Breast epithelium (tissue), 4 donors: Measurements from ENCODE around the gene MACROD2. TPM values are rescaled to one million over a fixed set of nuclear protein-coding genes. Genes with fewer than 3 reads are reported as not detected.

Experiments
- DNase-seq, 2 donors: peaks; one replicate each; pipeline ENCODE4 v3.0.0-alpha.2; 2019; ENCODE audit warnings: low spot score in 2 of 2
- H3K27ac ChIP-seq, 2 donors: fragments of 200-600 bp; sonication (generic) in 1 of 2; one replicate each; pipeline ENCODE4 v1.5.1; 2016 to 2019; ENCODE audit warnings: mild to moderate bottlenecking in 1 of 2
- H3K27me3 ChIP-seq, 2 donors: fragments of 200-600 bp; sonication (generic) in 1 of 2; one replicate each; pipeline versions ENCODE4 v1.5.1 to v1.6.0; 2017 to 2019; ENCODE audit warnings: control low read depth in 1 of 2, mild to moderate bottlenecking in 1 of 2
- H3K36me3 ChIP-seq: fragments of 200-600 bp; one replicate; pipeline ENCODE4 v1.5.1; 2019
- H3K4me1 ChIP-seq, 2 donors: fragments of 200-600 bp; sonication (generic); one replicate each; pipeline ENCODE4 v1.5.1; 2016 to 2019; ENCODE audit warnings: control low read depth in 1 of 2
- H3K4me3 ChIP-seq, 3 donors: fragments of 200-600 bp; sonication (generic); 1 replicate in 2 of 3; 2 replicates in 1 of 3; pipeline ENCODE4 v1.5.1; 2016 to 2019; ENCODE audit warnings: mild to moderate bottlenecking in 3 of 3, moderate library complexity in 2 of 3
- H3K9me3 ChIP-seq, 2 donors: fragments of 200-600 bp; sonication (generic) in 1 of 2; one replicate each; pipeline ENCODE4 v1.5.1; 2016 to 2019; ENCODE audit warnings: control low read depth in 1 of 2
- POLR2A ChIP-seq: fragments of 450-650 bp; IDR thresholded peaks from one replicate; pipeline ENCODE4 v1.6.1; 2016; ENCODE audit warnings: antibody characterized with exemption, mild to moderate bottlenecking, moderate library complexity
- POLR2AphosphoS5 ChIP-seq, 3 donors: sonication (generic); formaldehyde crosslinking; IDR thresholded peaks; one replicate each; pipeline ENCODE4 v1.6.1; 2017; ENCODE audit warnings: antibody characterized with exemption in 3 of 3
- intact Hi-C: fragments of 100-400 bp; cut with DNase I; formaldehyde crosslinking; loops from one replicate; pipeline ENCODE4 v1.15.1; 2023; ENCODE audit warnings: low total_unique reads
- total RNA-seq, 3 donors: library from RNA; depleted of rRNA; stranded (reverse); fragments of >200 nt; gene quantifications; one replicate each; pipeline ENCODE4 v1.1.0, GENCODE V29; 2016
- TF ChIP-seq, protein P1 (sequence below), 3 donors: fragments of 450-650 bp; IDR thresholded peaks; one replicate each; pipeline ENCODE4 v1.5.1; 2016 to 2017; ENCODE audit warnings: antibody characterized with exemption in 3 of 3, mild to moderate bottlenecking in 3 of 3, moderate library complexity in 3 of 3

The MACROD2 gene
- total RNA-seq, 3 donors from 2014 or later, result 6.7 to 26.8 (median 8.8) TPM

DNA sequence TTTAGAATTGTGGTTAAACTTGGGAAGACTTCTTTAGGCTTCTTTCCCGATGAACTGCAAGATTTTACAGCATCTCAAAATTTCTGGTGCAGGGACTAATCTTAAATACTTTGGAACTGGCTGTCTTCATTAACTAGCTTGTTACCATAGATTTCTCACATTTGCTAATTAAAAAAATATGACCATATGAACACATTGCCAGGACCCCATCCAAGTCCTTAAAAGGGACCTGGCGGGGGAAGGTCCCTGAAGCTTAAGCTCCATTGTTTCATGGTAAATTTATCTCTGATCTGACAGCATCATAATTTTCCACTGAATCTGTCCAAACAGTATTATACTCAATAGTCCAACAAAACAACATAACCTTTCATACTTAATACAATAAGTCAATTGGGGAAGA is 859.9 kb downstream of the MACROD2 start:
- H3K27ac ChIP-seq, result no peak overlapping the region
- no peaks in the 10 kb centered on the region for H3K9me3 ChIP-seq
- intact Hi-C loops, result no loop called here
- DNase-seq, result no peak
- no peaks in the 10 kb centered on the region for H3K36me3 ChIP-seq
- H3K27me3 ChIP-seq, result no peaks in the 10 kb centered on the region
- TF ChIP-seq, protein P1, sequence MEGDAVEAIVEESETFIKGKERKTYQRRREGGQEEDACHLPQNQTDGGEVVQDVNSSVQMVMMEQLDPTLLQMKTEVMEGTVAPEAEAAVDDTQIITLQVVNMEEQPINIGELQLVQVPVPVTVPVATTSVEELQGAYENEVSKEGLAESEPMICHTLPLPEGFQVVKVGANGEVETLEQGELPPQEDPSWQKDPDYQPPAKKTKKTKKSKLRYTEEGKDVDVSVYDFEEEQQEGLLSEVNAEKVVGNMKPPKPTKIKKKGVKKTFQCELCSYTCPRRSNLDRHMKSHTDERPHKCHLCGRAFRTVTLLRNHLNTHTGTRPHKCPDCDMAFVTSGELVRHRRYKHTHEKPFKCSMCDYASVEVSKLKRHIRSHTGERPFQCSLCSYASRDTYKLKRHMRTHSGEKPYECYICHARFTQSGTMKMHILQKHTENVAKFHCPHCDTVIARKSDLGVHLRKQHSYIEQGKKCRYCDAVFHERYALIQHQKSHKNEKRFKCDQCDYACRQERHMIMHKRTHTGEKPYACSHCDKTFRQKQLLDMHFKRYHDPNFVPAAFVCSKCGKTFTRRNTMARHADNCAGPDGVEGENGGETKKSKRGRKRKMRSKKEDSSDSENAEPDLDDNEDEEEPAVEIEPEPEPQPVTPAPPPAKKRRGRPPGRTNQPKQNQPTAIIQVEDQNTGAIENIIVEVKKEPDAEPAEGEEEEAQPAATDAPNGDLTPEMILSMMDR (IDR thresholded peaks at IDR 0.05), result no peak
- no peak for TF ChIP-seq POLR2A
- no peak for TF ChIP-seq POLR2AphosphoS5 (IDR thresholded peaks at IDR 0.05)
- no peak overlapping the region for H3K4me3 ChIP-seq
- H3K4me1 ChIP-seq, result no peaks in the 10 kb centered on the region

DNA sequence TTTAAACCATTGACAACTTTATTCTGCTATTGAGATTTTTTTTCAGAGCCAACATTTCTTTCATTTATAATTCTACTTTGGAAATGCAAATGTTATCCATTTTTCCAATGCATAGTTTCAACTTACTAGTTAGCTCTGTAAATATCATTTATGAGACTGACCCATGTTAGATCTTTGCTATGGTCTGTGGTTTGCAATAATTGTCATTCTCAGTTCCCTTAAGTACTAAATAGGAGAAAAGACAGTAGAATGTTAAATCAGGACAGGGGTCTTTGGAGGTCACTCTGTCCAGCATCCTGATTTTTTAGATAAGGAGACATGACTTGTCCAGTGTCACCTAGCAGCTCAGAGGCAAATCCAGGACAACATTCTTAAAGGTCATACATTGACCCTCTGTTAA is 864.3 kb downstream of the MACROD2 start:
- no peaks in the 10 kb centered on the region for H3K9me3 ChIP-seq

DNA sequence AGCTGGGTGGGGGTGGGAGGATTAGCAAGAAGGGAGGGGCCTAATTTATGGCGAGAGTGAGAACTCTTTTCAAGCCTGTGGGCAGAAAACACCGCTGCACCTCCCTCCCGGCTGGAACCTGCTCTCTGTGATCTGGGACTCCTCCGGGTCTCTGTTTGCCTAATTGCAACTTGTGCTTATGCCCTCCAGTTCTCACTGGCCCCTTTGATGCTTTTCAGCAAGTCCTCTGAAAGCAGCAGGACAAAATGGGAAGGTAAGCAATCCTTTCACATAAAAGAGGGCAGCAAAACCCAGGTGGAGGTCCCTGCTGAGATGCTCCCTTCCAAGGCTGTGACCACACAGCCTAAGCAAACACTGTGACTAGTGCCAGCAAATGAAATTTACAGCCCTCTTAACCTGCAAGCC is 865.1 kb downstream of the MACROD2 start:
- intact Hi-C loops, result no loop called here
- no peaks in the 10 kb centered on the region for H3K36me3 ChIP-seq
- DNase-seq, result no peak
- no peaks in the 10 kb centered on the region for H3K4me1 ChIP-seq
- TF ChIP-seq POLR2A (no peak), POLR2AphosphoS5 (IDR thresholded peaks at IDR 0.05) (no peak)
- TF ChIP-seq, protein P1 (IDR thresholded peaks at IDR 0.05), result no peak
- no peak overlapping the region for H3K4me3 ChIP-seq
- H3K27me3 ChIP-seq, result no peaks in the 10 kb centered on the region
- no peaks in the 10 kb centered on the region for H3K9me3 ChIP-seq
- no peak overlapping the region for H3K27ac ChIP-seq

More for the DNA sequence above, 864.3 kb downstream of the MACROD2 start:
- no peak for DNase-seq
- Histone ChIP-seq H3K36me3 (no peaks in the 10 kb centered on the region), H3K27me3 (no peaks in the 10 kb centered on the region), H3K4me3 (no peak overlapping the region), H3K4me1 (no peaks in the 10 kb centered on the region), H3K27ac (no peak overlapping the region)
- TF ChIP-seq POLR2AphosphoS5 (IDR thresholded peaks at IDR 0.05), result no peak
- TF ChIP-seq POLR2A, result no peak
- TF ChIP-seq, protein P1 (IDR thresholded peaks at IDR 0.05), result no peak
- intact Hi-C loops, result no loop called here

DNA sequence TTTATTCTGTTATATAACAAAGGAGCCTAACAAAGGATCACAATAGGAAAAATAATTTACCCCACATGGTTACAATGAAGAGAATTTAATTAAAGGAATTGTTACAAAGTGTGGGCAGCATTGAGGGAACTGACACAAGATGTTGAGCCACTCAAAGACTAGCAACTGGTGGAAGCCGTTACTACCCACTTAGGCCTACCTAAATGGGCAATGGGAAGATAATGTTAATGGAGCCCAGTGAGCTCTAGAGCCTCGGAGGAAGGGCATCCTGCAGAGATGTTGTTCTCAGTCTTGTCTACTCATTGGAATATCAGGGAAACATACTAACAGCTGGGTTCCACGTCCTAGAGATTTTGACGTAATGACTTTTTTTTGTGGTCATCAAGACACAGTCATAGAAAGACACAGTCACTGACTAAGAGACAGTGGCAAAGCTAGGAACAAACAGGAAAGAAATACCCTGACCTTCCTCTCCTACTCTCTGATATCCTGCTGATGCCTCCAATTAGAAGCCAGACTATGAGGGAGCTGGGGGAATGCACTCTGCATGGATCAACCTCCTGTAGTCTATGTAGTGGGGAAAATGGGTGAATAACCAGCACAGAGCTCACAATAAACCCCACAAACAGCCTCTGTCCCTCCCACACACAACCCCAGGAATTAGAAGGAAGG is 865.8 kb downstream of the MACROD2 start:
- H3K27ac ChIP-seq, result no peak overlapping the region
- H3K9me3 ChIP-seq, result no peaks in the 10 kb centered on the region
- TF ChIP-seq, protein P1 (IDR thresholded peaks at IDR 0.05), result no peak
- TF ChIP-seq POLR2AphosphoS5 (IDR thresholded peaks at IDR 0.05), result no peak
- TF ChIP-seq POLR2A, result no peak
- no peaks in the 10 kb centered on the region for H3K36me3 ChIP-seq
- no peak overlapping the region for H3K4me3 ChIP-seq
- H3K4me1 ChIP-seq, result no peaks in the 10 kb centered on the region
- no peaks in the 10 kb centered on the region for H3K27me3 ChIP-seq
- intact Hi-C loops, result no loop called here
- DNase-seq, result no peak

DNA sequence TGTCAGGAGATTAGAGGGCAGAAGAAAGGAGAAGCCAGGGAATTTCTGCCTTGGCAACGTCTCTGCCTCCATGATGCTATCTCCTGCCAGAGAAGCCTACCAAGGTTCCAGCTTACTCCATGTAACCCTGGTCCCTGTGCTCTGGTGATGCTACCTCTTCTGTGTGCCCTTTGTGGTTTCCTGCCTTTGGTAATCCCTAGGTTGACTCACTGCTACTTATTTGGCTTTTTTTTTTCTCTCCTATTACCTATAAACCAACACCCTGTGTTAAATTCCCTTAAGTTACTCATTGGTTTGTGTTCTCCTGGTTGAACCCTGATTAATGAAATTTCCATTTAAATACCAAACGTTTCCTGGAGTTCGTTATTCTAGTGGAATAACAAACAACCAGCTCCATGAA is 869.9 kb downstream of the MACROD2 start:
- H3K9me3 ChIP-seq, result no peaks in the 10 kb centered on the region
- no peak for DNase-seq
- intact Hi-C loops, result no loop called here
- H3K27ac ChIP-seq, result no peak overlapping the region
- no peaks in the 10 kb centered on the region for H3K36me3 ChIP-seq
- TF ChIP-seq POLR2AphosphoS5 (IDR thresholded peaks at IDR 0.05) (no peak), POLR2A (no peak)
- TF ChIP-seq, protein P1 (IDR thresholded peaks at IDR 0.05), result no peak
- H3K4me1 ChIP-seq, result no peaks in the 10 kb centered on the region
- no peak overlapping the region for H3K4me3 ChIP-seq
- H3K27me3 ChIP-seq, result no peaks in the 10 kb centered on the region
